ENCODE measurements around the gene FBXW8. TPM values are rescaled to one million over a fixed set of nuclear protein-coding genes. Genes with fewer than 3 reads are reported as not detected.

The FBXW8 gene
- total and polyA plus RNA-seq, 8 donors = 3.6 to 9.6 (median 8.3) TPM

DNA sequence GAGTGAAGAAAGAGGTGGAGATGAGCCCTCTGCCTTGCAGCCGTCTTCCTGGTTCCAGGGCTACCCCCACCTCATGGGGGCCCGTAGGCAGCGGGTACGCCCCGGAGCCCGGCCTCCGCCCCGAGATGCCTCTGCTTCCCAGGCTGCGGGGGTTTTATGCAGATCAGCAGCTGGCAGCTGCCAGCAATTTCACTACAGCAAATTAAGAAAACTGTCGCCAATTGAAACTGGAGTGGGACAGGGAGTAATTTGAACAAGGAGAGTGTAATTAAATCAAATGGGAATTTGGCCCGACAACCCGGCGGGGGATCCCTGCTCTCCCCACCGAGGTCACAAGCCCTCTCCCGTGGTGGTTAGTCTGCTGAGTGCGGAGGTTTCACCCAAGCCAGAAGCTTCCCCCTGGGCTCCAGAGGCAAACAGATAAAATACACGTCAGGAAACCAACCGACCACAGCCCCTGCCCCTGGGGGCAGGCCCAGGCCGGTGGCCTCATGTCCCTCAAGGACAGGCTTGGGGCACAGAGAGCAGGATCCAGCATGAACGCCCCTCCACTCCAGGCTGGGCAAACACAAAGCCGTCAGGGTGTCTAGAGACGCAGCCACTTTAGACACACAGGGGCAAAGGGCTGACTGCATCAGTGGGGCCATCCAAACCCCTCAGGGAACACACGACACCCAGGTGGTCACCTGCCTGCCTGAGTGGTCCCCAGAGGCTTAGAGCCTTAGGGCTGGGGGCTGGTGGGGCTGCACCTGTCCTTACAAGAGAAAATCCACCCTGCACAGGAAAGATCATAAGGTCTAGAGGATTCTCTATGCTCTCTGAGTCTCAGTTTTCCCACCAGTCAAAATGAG lies 134.6 kb downstream of the FBXW8 start:
- Histone ChIP-seq H3K9me3 (no peaks in the 10 kb centered on the region), H3K27ac (no peak overlapping the region), H3K36me3 (peaks cover 0 to 12% (median 0%) of the 10 kb centered on the region in 3 donors), H3K4me1 (peaks cover 0 to 11% (median 3%) of the 10 kb centered on the region in 3 donors), H3K27me3 (no peaks in the 10 kb centered on the region), H3K4me3 (no peak overlapping the region)
- no peak for ATAC-seq
- WGBS, 2 donors = 66 to 78% methylated on average over 23 of the region's 23 CpGs
- DNase-seq = no peak
- intact Hi-C loops (cut with DNase I) = no loop called here
- TF ChIP-seq, protein P1, sequence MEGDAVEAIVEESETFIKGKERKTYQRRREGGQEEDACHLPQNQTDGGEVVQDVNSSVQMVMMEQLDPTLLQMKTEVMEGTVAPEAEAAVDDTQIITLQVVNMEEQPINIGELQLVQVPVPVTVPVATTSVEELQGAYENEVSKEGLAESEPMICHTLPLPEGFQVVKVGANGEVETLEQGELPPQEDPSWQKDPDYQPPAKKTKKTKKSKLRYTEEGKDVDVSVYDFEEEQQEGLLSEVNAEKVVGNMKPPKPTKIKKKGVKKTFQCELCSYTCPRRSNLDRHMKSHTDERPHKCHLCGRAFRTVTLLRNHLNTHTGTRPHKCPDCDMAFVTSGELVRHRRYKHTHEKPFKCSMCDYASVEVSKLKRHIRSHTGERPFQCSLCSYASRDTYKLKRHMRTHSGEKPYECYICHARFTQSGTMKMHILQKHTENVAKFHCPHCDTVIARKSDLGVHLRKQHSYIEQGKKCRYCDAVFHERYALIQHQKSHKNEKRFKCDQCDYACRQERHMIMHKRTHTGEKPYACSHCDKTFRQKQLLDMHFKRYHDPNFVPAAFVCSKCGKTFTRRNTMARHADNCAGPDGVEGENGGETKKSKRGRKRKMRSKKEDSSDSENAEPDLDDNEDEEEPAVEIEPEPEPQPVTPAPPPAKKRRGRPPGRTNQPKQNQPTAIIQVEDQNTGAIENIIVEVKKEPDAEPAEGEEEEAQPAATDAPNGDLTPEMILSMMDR (IDR thresholded peaks at IDR 0.05) = no peak
- FAIRE-seq = no peak

DNA sequence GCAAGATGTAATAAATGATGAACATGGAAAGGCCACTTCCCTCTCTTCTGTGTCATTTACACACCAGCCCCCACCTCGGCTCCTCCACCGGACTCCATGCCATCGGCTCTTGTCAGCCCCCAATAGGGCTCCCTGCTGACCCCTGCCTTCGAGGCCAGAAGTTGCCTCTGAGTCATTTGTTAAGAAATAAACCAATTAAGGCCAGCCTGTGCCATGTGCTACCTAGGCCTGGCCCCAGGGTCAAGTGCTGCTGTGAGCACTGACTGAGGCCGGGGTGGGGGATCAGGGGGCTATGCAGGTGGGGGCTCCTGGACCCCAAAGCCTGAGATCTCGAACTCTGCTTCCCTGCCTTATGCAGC lies 135.2 kb downstream of the FBXW8 start:
- H3K27me3 ChIP-seq = no peaks in the 10 kb centered on the region
- no peaks in the 10 kb centered on the region for H3K9me3 ChIP-seq
- WGBS, 2 donors = 72 to 82% methylated on average over 6 of the region's 6 CpGs
- no peak overlapping the region for H3K27ac ChIP-seq
- TF ChIP-seq, protein P1 (IDR thresholded peaks at IDR 0.05) = no peak
- no peak overlapping the region for H3K4me3 ChIP-seq
- DNase-seq (no peak), FAIRE-seq (no peak), ATAC-seq (no peak)
- intact Hi-C loops (cut with DNase I) = no loop called here
- peaks cover 0 to 12% (median 0%) of the 10 kb centered on the region in 3 donors for H3K36me3 ChIP-seq
- H3K4me1 ChIP-seq = peaks cover 0 to 16% (median 7%) of the 10 kb centered on the region in 3 donors

DNA sequence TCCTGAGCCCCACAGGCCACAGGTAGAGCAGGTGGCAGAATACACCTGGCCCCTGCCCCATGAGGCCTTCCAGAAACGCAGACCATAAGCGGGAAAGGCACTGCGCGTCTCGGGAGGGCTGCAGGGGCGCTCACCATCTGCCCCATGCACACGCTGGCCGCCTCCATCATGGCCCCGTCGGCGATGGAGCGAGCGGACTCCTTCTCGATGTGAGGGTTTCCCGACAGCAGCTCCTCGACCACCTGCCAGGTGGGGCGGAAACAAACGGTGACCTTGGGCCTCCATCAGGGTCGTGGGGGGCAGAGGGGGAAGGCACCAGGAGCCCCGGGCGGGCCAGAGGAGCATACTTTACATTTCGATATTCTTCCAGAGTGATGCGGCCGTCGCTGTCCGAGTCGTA lies 135.7 kb downstream of the FBXW8 start:
- ATAC-seq (no peak), FAIRE-seq (no peak), DNase-seq (no peak)
- no peaks in the 10 kb centered on the region for H3K9me3 ChIP-seq
- TF ChIP-seq, protein P1 (IDR thresholded peaks at IDR 0.05) = no peak
- H3K27me3 ChIP-seq = no peaks in the 10 kb centered on the region
- intact Hi-C loops (cut with DNase I) = no loop called here
- peaks cover 4 to 19% (median 11%) of the 10 kb centered on the region in 3 donors for H3K4me1 ChIP-seq
- peaks cover 0 to 12% (median 0%) of the 10 kb centered on the region in 3 donors for H3K36me3 ChIP-seq
- H3K27ac ChIP-seq = no peak overlapping the region
- H3K4me3 ChIP-seq = no peak overlapping the region
- 87% methylated on average over 27 of the region's 27 CpGs for WGBS, 2 donors

DNA sequence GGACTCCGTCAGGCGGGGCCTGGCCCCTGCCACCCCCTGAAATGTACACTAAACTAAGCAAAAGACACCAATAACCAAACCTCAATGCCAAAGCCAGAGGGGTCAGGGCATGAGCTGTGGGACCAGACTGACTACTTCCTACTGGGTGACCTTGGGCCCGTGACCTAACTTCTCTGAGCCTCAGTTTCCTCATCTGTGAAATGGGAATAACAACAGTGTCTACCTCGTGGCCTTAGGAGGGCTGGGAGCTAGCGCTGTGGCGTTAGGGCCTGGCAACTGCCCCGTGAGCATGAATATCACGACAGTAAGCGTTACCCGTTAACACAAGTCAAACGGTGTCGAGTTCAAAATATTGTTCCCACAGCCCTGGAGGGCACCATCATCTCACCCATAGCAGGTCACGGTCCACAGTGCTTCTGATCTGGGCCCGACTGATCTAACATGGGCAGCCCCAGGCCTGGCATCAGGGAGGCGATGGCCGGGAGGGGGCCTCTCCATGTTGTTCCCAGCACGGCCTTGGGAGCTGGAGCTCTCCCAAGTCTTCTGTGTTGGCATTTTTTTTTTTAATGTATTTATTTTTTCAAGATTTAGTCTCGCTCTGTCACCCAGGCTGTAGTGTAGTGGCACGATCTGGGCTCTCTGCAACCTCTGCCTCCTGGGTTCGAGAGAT lies 136.2 kb downstream of the FBXW8 start:
- Histone ChIP-seq H3K4me3 (no peak overlapping the region), H3K27ac (peak overlapping the region in 1 of 4 donors; percentile 54), H3K4me1 (peaks cover 8 to 23% (median 13%) of the 10 kb centered on the region in 3 donors), H3K36me3 (peaks cover 0 to 12% (median 0%) of the 10 kb centered on the region in 3 donors), H3K27me3 (no peaks in the 10 kb centered on the region), H3K9me3 (no peaks in the 10 kb centered on the region)
- 71 to 73% methylated on average over 20 of the region's 20 CpGs for WGBS, 2 donors
- TF ChIP-seq, protein P1 (IDR thresholded peaks at IDR 0.05) = no peak
- intact Hi-C loops (cut with DNase I) = no loop called here
- ATAC-seq (peak in 2 of 4 donors; percentile 8 to 13), DNase-seq (no peak), FAIRE-seq (no peak)

All from pancreas (tissue), 10 donors.